OCI-LY7 (cell line): ENCODE data around the gene RNF175. TPM values are rescaled to one million over a fixed set of nuclear protein-coding genes. Genes with fewer than 3 reads are reported as not detected.

Experiments
- BruUV-seq: library from RNA; stranded (reverse); fragments of 400-500 nt; replicated peaks from 2 replicates; lab custom pipeline; 2021; lab: Mats Ljungman, UMichigan
- CTCF ChIA-PET: fragments of 300-600 bp; sonication (Branson Sonifier 250); formaldehyde crosslinking; loops from one replicate; lab custom pipeline; 2022; ENCODE audit warnings: antibody characterized with exemption; ENCODE audit not compliant: unreplicated experiment; lab: Charles Lee
- POLR2A ChIA-PET: fragments of 300-600 bp; sonication (Branson Sonifier 250); formaldehyde crosslinking; loops from one replicate; lab custom pipeline; 2022; ENCODE audit warnings: antibody characterized with exemption; lab: Charles Lee
- DNase-seq: peaks from one replicate; pipeline ENCODE4 v3.0.0-alpha.2; 2015; ENCODE audit warnings: low spot score
- H2AFZ ChIP-seq: fragments of 200-600 bp; sonication (generic), shearing (Covaris generic); 2 replicates; pipeline ENCODE4 v1.6.1; 2014; ENCODE audit warnings: mild to moderate bottlenecking, antibody characterized with exemption, low read length, moderate library complexity
- H3K27ac ChIP-seq: fragments of 200-600 bp; sonication (generic); 2 replicates; pipeline ENCODE4 v1.5.1; 2014; ENCODE audit warnings: mixed run types, low read depth, mild to moderate bottlenecking, moderate library complexity, low read length, inconsistent platforms; ENCODE audit not compliant: poor library complexity, severe bottlenecking
- H3K36me3 ChIP-seq: fragments of 200-600 bp; sonication (generic); 2 replicates; pipeline ENCODE4 v1.6.1; 2014; ENCODE audit warnings: mild to moderate bottlenecking, antibody characterized with exemption, low read length, moderate library complexity, mixed read lengths; ENCODE audit not compliant: insufficient read depth
- H3K4me1 ChIP-seq: fragments of 200-600 bp; sonication (generic); 2 replicates; pipeline ENCODE4 v1.5.1; 2014; ENCODE audit warnings: mild to moderate bottlenecking, low read length; ENCODE audit not compliant: insufficient read depth, poor library complexity, severe bottlenecking
- H3K4me2 ChIP-seq: fragments of 200-600 bp; sonication (generic); 2 replicates; pipeline ENCODE4 v1.6.1; 2014; ENCODE audit warnings: mild to moderate bottlenecking, low read length
- H3K4me3 ChIP-seq: fragments of 200-600 bp; sonication (generic); 2 replicates; pipeline ENCODE4 v1.5.1; 2014; ENCODE audit warnings: mild to moderate bottlenecking, low read depth, low read length; ENCODE audit not compliant: poor library complexity, severe bottlenecking
- H3K79me2 ChIP-seq: fragments of 200-600 bp; sonication (generic); 2 replicates; pipeline ENCODE4 v1.6.1; 2016; ENCODE audit warnings: low read depth, mild to moderate bottlenecking, low read length, moderate library complexity, mixed read lengths; ENCODE audit not compliant: insufficient read depth
- H3K9me2 ChIP-seq: fragments of 200-600 bp; sonication (generic); 2 replicates; pipeline ENCODE4 v1.6.1; 2016; ENCODE audit warnings: mild to moderate bottlenecking, low read length, mixed read lengths; ENCODE audit not compliant: insufficient read depth
- H3K9me3 ChIP-seq: fragments of 200-600 bp; sonication (generic); 2 replicates; pipeline ENCODE4 v1.6.1; 2014; ENCODE audit warnings: mild to moderate bottlenecking, mixed run types, low read length, mixed read lengths
- H4K20me1 ChIP-seq: fragments of 200-600 bp; sonication (generic); 2 replicates; pipeline ENCODE4 v1.6.1; 2014; ENCODE audit warnings: mild to moderate bottlenecking, antibody characterized with exemption, low read length, moderate library complexity, mixed read lengths; ENCODE audit not compliant: insufficient read depth
- CTCF ChIP-seq: fragments of 200-600 bp; sonication (generic); conservative IDR thresholded peaks from 2 replicates; pipeline ENCODE4 v1.5.1; 2014; ENCODE audit warnings: mild to moderate bottlenecking, antibody characterized with exemption, low read length, moderate library complexity, mixed read lengths
- EZH2phosphoT487 ChIP-seq: fragments of 200-600 bp; sonication (generic); IDR thresholded peaks from 2 replicates; pipeline ENCODE4 v1.6.1; 2018; ENCODE audit warnings: low read depth, borderline replicate concordance, mild to moderate bottlenecking, mixed run types, antibody characterized with exemption, low read length, moderate library complexity, mixed read lengths
- intact Hi-C: fragments of 100-400 bp; cut with micrococcal nuclease; formaldehyde crosslinking; loops from one replicate; pipeline ENCODE4 v1.10.0; 2022; ENCODE audit not compliant: unreplicated experiment
- total RNA-seq, 2 experiments: library from RNA; depleted of rRNA in 1 of 2; stranded (reverse); fragments of >200 nt in 1 of 2; shearing (Covaris generic) in 1 of 2; gene quantifications; 2 replicates each; pipeline ENCODE4 v1.2.3, GENCODE V29; 2014 to 2022

The RNF175 gene
- total RNA-seq, 2 experiments from 2014 or later: 0.25 TPM; not detected in 1

DNA sequence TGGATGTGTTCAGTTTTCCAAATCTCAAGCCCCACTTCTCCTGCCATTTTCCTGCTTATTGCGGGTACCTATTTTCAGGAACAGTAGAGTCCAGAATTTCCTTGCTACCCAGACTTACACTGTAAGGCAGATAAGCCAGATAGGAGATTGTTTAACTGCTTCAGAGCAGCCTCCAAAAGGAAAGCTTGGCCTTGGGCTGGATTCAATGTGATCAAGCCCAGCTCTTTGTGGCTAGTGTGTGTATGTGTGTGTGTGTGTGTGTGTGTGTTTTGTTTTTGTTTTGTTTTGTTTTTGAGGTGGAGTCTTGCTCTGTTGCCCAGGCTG lies 34.0 kb downstream of the RNF175 start:
- H3K27ac ChIP-seq: no peak overlapping the region
- H4K20me1 ChIP-seq: no peaks in the 10 kb centered on the region
- no peaks in the 10 kb centered on the region for H3K9me2 ChIP-seq
- peak overlapping the region; percentile 28; the same call in 1 of the 2 replicates for H3K4me2 ChIP-seq
- ChIA-PET CTCF (interaction anchor here (1.2 to 2.0 kb wide), 3 partner anchors 8 to 81 kb away, joined by 3 to 5 read pairs (median 4); no protein-coding TSS in a partner anchor), POLR2A (interaction anchor here (1.1 to 3.0 kb wide), 6 partner anchors 9 to 947 kb away, joined by 3 to 13 read pairs (median 4); no protein-coding TSS in a partner anchor)
- intact Hi-C loops: no loop called here
- H3K9me3 ChIP-seq: no peaks in the 10 kb centered on the region
- TF ChIP-seq CTCF (no peak), EZH2phosphoT487 (no peak)
- peak overlapping the region; percentile 78; the same call in 1 of the 2 replicates for H2AFZ ChIP-seq
- DNase-seq: no peak
- H3K79me2 ChIP-seq: no peaks in the 10 kb centered on the region
- H3K36me3 ChIP-seq: no peaks in the 10 kb centered on the region
- no TSS peak for BruUV-seq
- peaks cover 42% of the 10 kb centered on the region for H3K4me1 ChIP-seq
- H3K4me3 ChIP-seq: no peak overlapping the region

- Histone ChIP-seq H3K36me3 (no peaks in the 10 kb centered on the region), H2AFZ (peak overlapping the region; percentile 78), H3K27ac (no peak overlapping the region), H3K4me2 (peak overlapping the region; percentile 28), H3K9me2 (no peaks in the 10 kb centered on the region), H3K4me1 (peaks cover 42% of the 10 kb centered on the region), H3K4me3 (no peak overlapping the region), H4K20me1 (no peaks in the 10 kb centered on the region), H3K9me3 (no peaks in the 10 kb centered on the region), H3K79me2 (no peaks in the 10 kb centered on the region)
- intact Hi-C loops: no loop called here
- TF ChIP-seq EZH2phosphoT487 (no peak), CTCF (no peak)
- ChIA-PET POLR2A (interaction anchor here (0.6 to 3.0 kb wide), 5 partner anchors 9 to 788 kb away, joined by 5 to 13 read pairs (median 8); no protein-coding TSS in a partner anchor), CTCF (interaction anchor here (1.2 to 2.0 kb wide), 3 partner anchors 9 to 80 kb away, joined by 3 to 5 read pairs (median 4); no protein-coding TSS in a partner anchor)
- no TSS peak for BruUV-seq
- peak; percentile 26 for DNase-seq
Measured at GRCh38 chr4:153725136-153725830, 34.5 kb downstream of the RNF175 start.

DNA sequence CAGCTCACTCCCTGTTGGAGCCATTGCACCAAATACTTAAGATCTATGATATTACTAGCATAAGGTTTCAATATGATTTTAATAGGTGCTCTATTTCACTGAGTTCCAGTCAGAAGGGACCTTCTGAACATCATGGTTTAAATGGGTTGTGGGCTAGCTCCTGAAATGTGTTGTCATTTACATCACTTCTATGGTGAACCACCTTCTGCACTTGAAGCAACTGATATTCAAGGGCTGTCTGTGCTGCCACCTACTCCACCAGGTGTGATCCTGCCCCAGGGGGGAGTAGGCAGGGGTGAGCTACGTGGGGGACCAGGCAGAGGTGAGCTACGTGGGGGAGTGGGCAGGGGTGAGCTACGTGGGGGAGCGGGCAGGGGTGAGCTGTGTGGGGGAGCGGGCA lies 35.2 kb downstream of the RNF175 start:
- H3K9me2 ChIP-seq: no peaks in the 10 kb centered on the region
- H4K20me1 ChIP-seq: no peaks in the 10 kb centered on the region
- H3K4me1 ChIP-seq: peaks cover 36% of the 10 kb centered on the region
- CTCF ChIA-PET: interaction anchor here (1.2 kb wide), 1 partner anchor 10 kb away, joined by 4 read pairs; no protein-coding TSS in a partner anchor
- BruUV-seq: no TSS peak
- no peaks in the 10 kb centered on the region for H3K9me3 ChIP-seq
- intact Hi-C loops: no loop called here
- no peak for DNase-seq
- H2AFZ ChIP-seq: no peak overlapping the region
- TF ChIP-seq EZH2phosphoT487 (no peak), CTCF (no peak)
- H3K4me2 ChIP-seq: no peak overlapping the region
- H3K36me3 ChIP-seq: no peaks in the 10 kb centered on the region
- H3K27ac ChIP-seq: no peak overlapping the region
- POLR2A ChIA-PET: interaction anchor here (0.6 to 3.0 kb wide), 4 partner anchors 10 to 789 kb away, joined by 6 to 13 read pairs (median 10); no protein-coding TSS in a partner anchor
- H3K79me2 ChIP-seq: no peaks in the 10 kb centered on the region
- no peak overlapping the region for H3K4me3 ChIP-seq
